PC-9 (cell line): ENCODE measurements around the gene GPR37L1.

Experiments used
- EZH2 ChIP-seq: fragments of 200-600 bp; sonication (generic); IDR thresholded peaks from 2 replicates; pipeline ENCODE4 v1.8.0; 2017; ENCODE audit warnings: antibody characterized with exemption, low read depth
- TF ChIP-seq, protein P1 (sequence below): fragments of 200-600 bp; sonication (generic); conservative IDR thresholded peaks from 2 replicates; pipeline ENCODE4 v1.6.1; 2017; ENCODE audit warnings: mixed run types, antibody characterized with exemption, mild to moderate bottlenecking, moderate library complexity

DNA sequence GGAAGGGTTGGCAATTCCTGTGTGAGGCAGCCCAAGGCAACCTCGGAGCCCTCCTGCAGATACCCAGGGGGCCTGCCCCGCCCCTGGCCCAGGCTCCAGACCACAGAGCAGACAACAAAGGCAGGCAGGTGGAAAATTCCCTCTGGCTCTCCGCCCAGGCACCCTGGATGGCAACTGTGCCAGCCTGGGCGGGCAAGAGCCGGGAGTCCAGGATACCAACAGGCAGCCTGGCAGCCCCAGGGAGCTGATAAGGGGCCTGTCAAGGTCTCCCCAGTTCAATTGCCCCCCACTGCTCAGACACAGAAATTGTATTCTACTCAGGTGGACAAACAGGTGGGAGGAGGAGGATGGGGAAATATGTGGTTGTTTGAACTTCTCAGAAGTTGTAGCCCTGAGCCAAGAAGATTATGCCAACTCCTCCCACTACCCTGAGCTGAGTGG is 15.4 kb upstream of the GPR37L1 start:
- TF ChIP-seq EZH2, result no peak
- TF ChIP-seq, protein P1, sequence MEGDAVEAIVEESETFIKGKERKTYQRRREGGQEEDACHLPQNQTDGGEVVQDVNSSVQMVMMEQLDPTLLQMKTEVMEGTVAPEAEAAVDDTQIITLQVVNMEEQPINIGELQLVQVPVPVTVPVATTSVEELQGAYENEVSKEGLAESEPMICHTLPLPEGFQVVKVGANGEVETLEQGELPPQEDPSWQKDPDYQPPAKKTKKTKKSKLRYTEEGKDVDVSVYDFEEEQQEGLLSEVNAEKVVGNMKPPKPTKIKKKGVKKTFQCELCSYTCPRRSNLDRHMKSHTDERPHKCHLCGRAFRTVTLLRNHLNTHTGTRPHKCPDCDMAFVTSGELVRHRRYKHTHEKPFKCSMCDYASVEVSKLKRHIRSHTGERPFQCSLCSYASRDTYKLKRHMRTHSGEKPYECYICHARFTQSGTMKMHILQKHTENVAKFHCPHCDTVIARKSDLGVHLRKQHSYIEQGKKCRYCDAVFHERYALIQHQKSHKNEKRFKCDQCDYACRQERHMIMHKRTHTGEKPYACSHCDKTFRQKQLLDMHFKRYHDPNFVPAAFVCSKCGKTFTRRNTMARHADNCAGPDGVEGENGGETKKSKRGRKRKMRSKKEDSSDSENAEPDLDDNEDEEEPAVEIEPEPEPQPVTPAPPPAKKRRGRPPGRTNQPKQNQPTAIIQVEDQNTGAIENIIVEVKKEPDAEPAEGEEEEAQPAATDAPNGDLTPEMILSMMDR, result no peak
